HEK293 (cell line): ENCODE data around the gene KCTD7.
"Not testable (repeated sequence)": the region's sequence is repeated elsewhere in the genome, so short reads cannot be mapped to it uniquely, and the experiment has no call there.

Experiments
- GLI4 ChIP-seq: fragments of 450-650 bp; formaldehyde crosslinking; IDR thresholded peaks from 2 replicates; pipeline ENCODE4 v1.5.1; 2016; ENCODE audit warnings: missing biosample characterization, missing genetic modification characterization
- KLF7 ChIP-seq: fragments of 450-650 bp; formaldehyde crosslinking; IDR thresholded peaks from 2 replicates; pipeline ENCODE4 v1.5.1; 2016; ENCODE audit warnings: missing biosample characterization, missing genetic modification characterization, borderline replicate concordance
- ZNF114 ChIP-seq: fragments of 450-650 bp; formaldehyde crosslinking; IDR thresholded peaks from 2 replicates; pipeline ENCODE4 v1.5.0; 2017; ENCODE audit warnings: missing biosample characterization, missing genetic modification characterization
- ZNF416 ChIP-seq: fragments of 450-650 bp; formaldehyde crosslinking; IDR thresholded peaks from 2 replicates; pipeline ENCODE4 v1.5.1; 2016; ENCODE audit warnings: missing biosample characterization, missing genetic modification characterization

- TF ChIP-seq GLI4 (tag by site-specific recombination); ZNF416 (tag by site-specific recombination); KLF7; ZNF114 (tag by site-specific recombination): not testable (repeated sequence)
Measured at GRCh38 chr7:66590302-66591057, 38.2 kb upstream of the KCTD7 start.
